Measurements from ENCODE around the gene GPR85. TPM values are rescaled to one million over a fixed set of nuclear protein-coding genes. Genes with fewer than 3 reads are reported as not detected.
"Not testable (repeated sequence)": the region's sequence is repeated elsewhere in the genome, so short reads cannot be mapped to it uniquely, and the experiment has no call there.

GPR85 gene
- total RNA-seq, 2 donors from 2014 or later, result 0.08 TPM; not detected in 1

GRCh38 chr7:113062499-113062898, 24.1 kb downstream of the GPR85 start:
- H3K36me3 Mint-ChIP-seq, result no peaks in the 10 kb centered on the region
- no peak overlapping the region for H3K27ac Mint-ChIP-seq
- no peak for ATAC-seq
- peaks cover 3 to 20% of the 10 kb centered on the region in 2 donors for H3K27me3 Mint-ChIP-seq
- H3K4me3 Mint-ChIP-seq, result no peak overlapping the region
- DNase-seq (ENCODE audit: low spot score), result no peak
- peaks cover under 1% of the 10 kb centered on the region for H3K9me3 Mint-ChIP-seq
- H3K4me1 Mint-ChIP-seq (ENCODE audit: low read depth in 2 of 2), result no peaks in the 10 kb centered on the region

GRCh38 chr7:113060100-113060499, 26.5 kb downstream of the GPR85 start:
- Mint-ChIP-seq H3K9me3 (no peaks in the 10 kb centered on the region), H3K4me1 (ENCODE audit: low read depth in 2 of 2) (no peaks in the 10 kb centered on the region), H3K4me3 (no peak overlapping the region), H3K36me3 (no peaks in the 10 kb centered on the region), H3K27ac (no peak overlapping the region), H3K27me3 (peaks cover 0 to 23% of the 10 kb centered on the region in 2 donors)
- ATAC-seq (no peak), DNase-seq (ENCODE audit: low spot score) (no peak)

GRCh38 chr7:113054938-113055337, 31.7 kb downstream of the GPR85 start:
- peaks cover 0 to 31% of the 10 kb centered on the region in 2 donors for H3K27me3 Mint-ChIP-seq
- H3K27ac Mint-ChIP-seq, result no peak overlapping the region
- peaks cover 13% of the 10 kb centered on the region for H3K36me3 Mint-ChIP-seq
- H3K9me3 Mint-ChIP-seq, result peaks cover 12% of the 10 kb centered on the region
- no peak overlapping the region for H3K4me3 Mint-ChIP-seq
- H3K4me1 Mint-ChIP-seq (ENCODE audit: low read depth in 2 of 2), result no peaks in the 10 kb centered on the region
- DNase-seq (ENCODE audit: low spot score) (no peak), ATAC-seq (no peak)

- ATAC-seq; DNase-seq (ENCODE audit: low spot score); H3K27ac Mint-ChIP-seq; H3K4me1 Mint-ChIP-seq (ENCODE audit: low read depth in 2 of 2); H3K4me3 Mint-ChIP-seq: not testable (repeated sequence)
- Mint-ChIP-seq H3K9me3 (peaks cover 12% of the 10 kb centered on the region), H3K36me3 (peaks cover 13% of the 10 kb centered on the region), H3K27me3 (peaks cover 0 to 31% of the 10 kb centered on the region in 2 donors)
Observed at GRCh38 chr7:113054272-113054671, 32.4 kb downstream of the GPR85 start.

GRCh38 chr7:113049221-113049620, 37.4 kb downstream of the GPR85 start:
- DNase-seq (ENCODE audit: low spot score); H3K4me1 Mint-ChIP-seq (ENCODE audit: low read depth in 2 of 2); ATAC-seq; H3K27ac Mint-ChIP-seq; H3K27me3 Mint-ChIP-seq; H3K4me3 Mint-ChIP-seq: not testable (repeated sequence)
- H3K9me3 Mint-ChIP-seq, result peaks cover 12% of the 10 kb centered on the region
- peaks cover 13% of the 10 kb centered on the region for H3K36me3 Mint-ChIP-seq

- H3K27ac Mint-ChIP-seq, result no peak overlapping the region
- DNase-seq (ENCODE audit: low spot score), result no peak
- peaks cover 4% of the 10 kb centered on the region for H3K9me3 Mint-ChIP-seq
- no peaks in the 10 kb centered on the region for H3K36me3 Mint-ChIP-seq
- no peak overlapping the region for H3K4me3 Mint-ChIP-seq
- ATAC-seq, result no peak
- H3K4me1 Mint-ChIP-seq (ENCODE audit: low read depth in 2 of 2), result no peaks in the 10 kb centered on the region
- H3K27me3 Mint-ChIP-seq, result peaks cover 0 to 18% of the 10 kb centered on the region in 2 donors
Observed at GRCh38 chr7:113046453-113046852, 40.2 kb downstream of the GPR85 start.

- peaks cover 0 to 18% of the 10 kb centered on the region in 2 donors for H3K27me3 Mint-ChIP-seq
- no peaks in the 10 kb centered on the region for H3K4me1 Mint-ChIP-seq (ENCODE audit: low read depth in 2 of 2)
- H3K27ac Mint-ChIP-seq, result no peak overlapping the region
- H3K36me3 Mint-ChIP-seq, result no peaks in the 10 kb centered on the region
- H3K9me3 Mint-ChIP-seq, result peaks cover 4% of the 10 kb centered on the region
- no peak overlapping the region for H3K4me3 Mint-ChIP-seq
- no peak for DNase-seq (ENCODE audit: low spot score)
- no peak for ATAC-seq
Observed at GRCh38 chr7:113045379-113045778, 41.2 kb downstream of the GPR85 start.

- DNase-seq (ENCODE audit: low spot score), result no peak
- H3K27ac Mint-ChIP-seq, result no peak overlapping the region
- H3K4me3 Mint-ChIP-seq, result no peak overlapping the region
- H3K9me3 Mint-ChIP-seq, result peaks cover 4% of the 10 kb centered on the region
- no peaks in the 10 kb centered on the region for H3K4me1 Mint-ChIP-seq (ENCODE audit: low read depth in 2 of 2)
- H3K27me3 Mint-ChIP-seq, result peaks cover 0 to 18% of the 10 kb centered on the region in 2 donors
- no peak for ATAC-seq
- no peaks in the 10 kb centered on the region for H3K36me3 Mint-ChIP-seq
Observed at GRCh38 chr7:113044394-113044793, 42.2 kb downstream of the GPR85 start.

- H3K4me3 Mint-ChIP-seq, result no peak overlapping the region
- no peaks in the 10 kb centered on the region for H3K36me3 Mint-ChIP-seq
- H3K4me1 Mint-ChIP-seq (ENCODE audit: low read depth in 2 of 2), result no peaks in the 10 kb centered on the region
- H3K9me3 Mint-ChIP-seq, result peaks cover 4% of the 10 kb centered on the region
- ATAC-seq (no peak), DNase-seq (ENCODE audit: low spot score) (no peak)
- H3K27me3 Mint-ChIP-seq, result peaks cover 2 to 24% of the 10 kb centered on the region in 2 donors
- no peak overlapping the region for H3K27ac Mint-ChIP-seq
Observed at GRCh38 chr7:113040849-113041248, 45.8 kb downstream of the GPR85 start.

- peaks cover 4 to 18% of the 10 kb centered on the region in 2 donors for H3K27me3 Mint-ChIP-seq
- H3K36me3 Mint-ChIP-seq, result no peaks in the 10 kb centered on the region
- H3K4me1 Mint-ChIP-seq (ENCODE audit: low read depth in 2 of 2), result no peaks in the 10 kb centered on the region
- H3K9me3 Mint-ChIP-seq, result peaks cover 6% of the 10 kb centered on the region
- ATAC-seq (no peak), DNase-seq (ENCODE audit: low spot score) (no peak)
- no peak overlapping the region for H3K27ac Mint-ChIP-seq
- H3K4me3 Mint-ChIP-seq, result no peak overlapping the region
Observed at GRCh38 chr7:113033959-113034358, 52.7 kb downstream of the GPR85 start.

Other genes starting within 250 kb of the GPR85 start
- gene SMIM30, start 31.7 kb upstream of the GPR85 start, total RNA-seq, result 10 to 100 TPM; 26.3 to 32.4 TPM

All from natural killer cell treated with Interleukin-12 subunit alpha and Interleukin-12 subunit beta and Interleukin-15 and Interleukin-18, amount 100 ng/mL, for 72 hours (primary cell).